GM13976 (cell line): ENCODE results near the gene ADAMTS2.

ENCODE experiments used
- DNase-seq: peaks from one replicate; pipeline ENCODE4 v3.0.0; 2012; ENCODE audit warnings: low spot score
- in situ Hi-C: fragments of 300-500 bp; cut with MboI; formaldehyde crosslinking; loops from one replicate; pipeline ENCODE4 v1.12.0; 2022; ENCODE audit warnings: low sequenced_read_pairs, mixed read lengths, inconsistent platforms; ENCODE audit not compliant: unreplicated experiment
- TF ChIP-seq, protein P1 (sequence below): IDR thresholded peaks from 2 replicates; pipeline ENCODE4 v1.5.1; 2012; ENCODE audit warnings: borderline replicate concordance, mild to moderate bottlenecking; ENCODE audit not compliant: insufficient read depth; ENCODE audit errors: extremely low read depth, missing control alignments, control extremely low read depth

The ADAMTS2 gene

DNA sequence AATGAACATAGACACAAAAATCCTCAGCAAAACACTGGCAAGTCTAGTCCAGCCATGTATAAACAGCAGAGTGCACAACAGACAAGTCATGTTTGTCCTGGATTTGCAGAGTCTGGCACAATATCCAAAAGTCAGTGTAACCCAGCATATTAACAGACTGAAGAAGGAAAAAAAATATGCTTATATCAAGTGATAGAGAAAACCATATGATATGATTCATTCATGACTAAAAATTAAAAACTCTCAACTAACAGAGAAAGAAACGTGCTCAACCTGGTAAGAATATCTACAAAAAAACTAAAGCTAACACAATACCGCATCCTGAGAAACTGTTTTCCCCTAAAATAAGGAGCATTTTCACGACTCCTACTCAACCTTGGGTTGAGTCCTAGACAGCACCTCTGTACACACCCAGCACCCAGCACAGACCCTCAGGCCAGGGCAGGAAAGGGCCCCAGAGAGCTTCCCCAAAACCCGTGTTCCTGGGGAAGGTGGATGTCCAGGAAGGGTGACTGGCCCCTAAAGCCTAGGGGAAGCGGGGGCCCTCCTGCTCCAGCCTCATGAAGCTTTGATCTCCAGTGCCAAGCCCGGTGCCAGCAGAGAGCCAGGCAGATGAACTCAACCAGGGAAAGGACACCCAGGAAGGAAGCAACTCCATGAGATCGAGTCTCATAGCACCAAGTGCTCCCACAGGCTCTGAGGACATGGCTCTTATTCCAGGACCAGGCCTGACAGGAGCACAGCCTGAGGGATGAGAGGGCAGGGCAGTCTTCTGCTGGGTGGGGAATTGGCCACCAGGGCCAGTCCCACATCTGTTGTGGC, 38.9 kb downstream of the ADAMTS2 start:
- in situ Hi-C loops: no loop called here
- DNase-seq: no peak
- TF ChIP-seq, protein P1, sequence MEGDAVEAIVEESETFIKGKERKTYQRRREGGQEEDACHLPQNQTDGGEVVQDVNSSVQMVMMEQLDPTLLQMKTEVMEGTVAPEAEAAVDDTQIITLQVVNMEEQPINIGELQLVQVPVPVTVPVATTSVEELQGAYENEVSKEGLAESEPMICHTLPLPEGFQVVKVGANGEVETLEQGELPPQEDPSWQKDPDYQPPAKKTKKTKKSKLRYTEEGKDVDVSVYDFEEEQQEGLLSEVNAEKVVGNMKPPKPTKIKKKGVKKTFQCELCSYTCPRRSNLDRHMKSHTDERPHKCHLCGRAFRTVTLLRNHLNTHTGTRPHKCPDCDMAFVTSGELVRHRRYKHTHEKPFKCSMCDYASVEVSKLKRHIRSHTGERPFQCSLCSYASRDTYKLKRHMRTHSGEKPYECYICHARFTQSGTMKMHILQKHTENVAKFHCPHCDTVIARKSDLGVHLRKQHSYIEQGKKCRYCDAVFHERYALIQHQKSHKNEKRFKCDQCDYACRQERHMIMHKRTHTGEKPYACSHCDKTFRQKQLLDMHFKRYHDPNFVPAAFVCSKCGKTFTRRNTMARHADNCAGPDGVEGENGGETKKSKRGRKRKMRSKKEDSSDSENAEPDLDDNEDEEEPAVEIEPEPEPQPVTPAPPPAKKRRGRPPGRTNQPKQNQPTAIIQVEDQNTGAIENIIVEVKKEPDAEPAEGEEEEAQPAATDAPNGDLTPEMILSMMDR: no peak

DNA sequence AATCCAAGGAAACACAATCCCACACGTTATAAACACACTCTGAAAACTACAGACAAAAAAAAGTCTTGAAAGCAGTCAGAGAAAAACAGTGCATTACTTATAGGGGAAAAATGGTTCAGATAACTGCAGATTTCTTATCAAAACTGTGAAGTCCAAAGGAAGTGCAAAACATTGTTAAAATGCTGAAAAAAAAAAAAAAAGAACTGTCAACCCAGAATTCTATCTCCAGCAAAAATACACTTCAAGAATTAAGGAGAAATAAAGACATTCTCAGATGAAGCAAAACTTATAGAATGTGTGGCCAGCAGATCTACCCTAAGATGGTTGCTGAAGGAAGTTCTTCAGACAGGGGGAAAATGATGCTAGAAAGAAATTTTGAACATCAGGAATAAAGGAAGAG, 40.4 kb downstream of the ADAMTS2 start:
- TF ChIP-seq, protein P1: no peak
- in situ Hi-C loops: no loop called here

DNA sequence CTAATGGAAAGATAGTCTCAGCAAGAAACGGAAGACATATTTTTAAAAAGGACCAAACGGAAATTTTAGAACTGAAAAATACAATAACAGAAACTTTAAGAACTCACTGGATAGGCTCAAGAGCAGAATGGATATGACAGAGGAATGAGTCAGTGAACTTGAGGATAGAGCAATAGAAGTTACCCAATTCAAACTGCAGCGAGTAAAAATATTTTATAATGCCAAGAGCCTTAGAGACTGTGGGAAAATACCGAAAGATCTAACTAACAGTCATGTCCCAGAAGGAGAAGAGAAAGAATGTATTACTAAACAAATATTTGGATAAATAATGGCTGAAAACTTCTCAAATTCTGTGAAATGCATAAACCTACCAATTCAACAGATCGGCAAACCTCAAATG, 40.8 kb downstream of the ADAMTS2 start:
- DNase-seq: no peak
- in situ Hi-C loops: no loop called here
- TF ChIP-seq, protein P1: no peak

More for the DNA sequence above, 40.4 kb downstream of the ADAMTS2 start:
- no peak for DNase-seq

DNA sequence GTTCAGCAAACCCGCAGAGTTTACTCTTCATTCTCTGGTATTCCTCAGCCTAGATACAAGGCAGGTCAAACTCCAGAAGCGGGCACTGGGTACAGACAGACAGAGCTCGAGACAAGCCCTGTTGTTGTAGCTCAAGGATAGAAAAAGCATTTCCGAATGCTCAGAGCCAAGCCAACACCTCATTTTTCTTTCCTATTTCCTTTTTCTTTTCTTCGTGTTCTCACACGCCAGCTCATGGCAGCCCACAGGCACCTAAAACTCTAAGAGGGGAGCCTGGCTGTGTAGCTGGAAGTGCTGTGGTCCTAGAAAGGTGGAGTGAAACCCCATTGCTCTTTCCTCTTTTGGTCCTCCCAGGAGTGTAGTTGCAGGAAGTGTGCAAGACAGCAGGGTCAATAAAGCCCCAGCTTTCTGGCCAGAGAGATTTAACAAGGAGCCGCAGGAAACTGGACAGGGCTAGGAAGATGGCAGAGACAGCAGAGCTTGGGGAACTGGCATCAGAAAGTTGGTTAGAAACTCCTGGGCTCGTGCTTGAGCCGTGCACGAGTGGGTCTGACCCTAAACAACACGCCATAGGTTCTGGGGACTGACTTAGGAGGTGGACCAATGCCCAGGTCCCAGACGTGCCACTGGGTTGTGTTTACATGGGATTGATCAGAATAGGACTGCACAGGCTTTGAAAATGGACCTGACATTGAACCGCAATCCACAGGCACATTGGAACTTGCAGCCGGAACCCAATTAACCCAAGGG, 41.6 kb downstream of the ADAMTS2 start:
- DNase-seq: no peak
- TF ChIP-seq, protein P1: no peak
- in situ Hi-C loops: no loop called here

DNA sequence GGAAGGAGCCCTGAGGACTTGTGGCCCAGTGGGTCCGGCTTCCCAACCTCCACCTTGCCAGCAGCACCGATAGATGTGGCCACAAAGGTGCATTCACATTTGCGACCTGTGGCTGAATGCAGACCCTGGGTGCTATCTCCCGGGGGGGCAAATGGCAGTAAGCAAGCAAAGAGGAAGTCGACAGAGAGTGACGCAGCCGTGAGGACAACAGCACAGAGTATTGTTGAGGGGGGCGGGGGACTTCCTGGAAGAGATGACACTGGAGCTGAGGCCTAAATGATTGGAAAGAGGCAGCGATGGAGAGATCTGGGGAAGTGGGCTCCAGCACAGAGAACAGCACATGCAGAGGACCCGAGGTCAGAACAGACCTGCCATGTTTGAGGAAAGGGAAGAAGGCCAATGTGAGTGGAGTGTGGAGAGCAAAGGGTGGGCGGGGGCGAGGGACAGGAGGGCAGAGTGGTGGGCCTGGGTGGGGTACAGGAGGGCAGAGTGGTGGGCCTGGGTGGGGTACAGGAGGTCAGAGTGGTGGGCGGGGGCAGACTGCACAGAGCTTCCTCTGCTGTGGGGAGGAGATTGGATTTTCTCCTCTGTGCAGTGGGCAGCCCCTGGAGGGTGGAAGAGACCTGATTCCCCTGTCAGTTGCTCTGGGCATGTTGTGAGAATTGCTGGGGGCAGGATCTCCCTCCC, 42.6 kb downstream of the ADAMTS2 start:
- TF ChIP-seq, protein P1: no peak
- in situ Hi-C loops: no loop called here

DNA sequence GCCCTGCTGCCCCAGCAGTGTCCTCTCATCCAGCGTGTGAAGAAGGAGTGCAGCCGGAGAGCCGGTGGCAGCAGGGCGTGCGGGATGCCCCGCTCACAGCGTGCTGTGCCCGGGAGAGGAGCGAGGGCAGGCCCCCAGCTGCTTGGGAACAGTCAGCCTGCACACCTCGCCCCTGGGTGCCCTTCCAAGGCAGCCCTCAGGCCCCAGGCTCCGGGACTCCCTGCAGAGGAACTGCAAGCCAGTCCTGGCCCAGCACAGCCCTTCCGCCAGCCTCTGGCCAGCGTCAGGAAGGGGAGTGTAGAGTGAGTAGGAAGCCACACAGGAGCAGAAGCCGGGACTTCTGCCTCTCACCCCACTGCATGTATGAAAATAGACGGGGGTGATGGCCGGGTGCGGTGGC, 43.5 kb downstream of the ADAMTS2 start:
- TF ChIP-seq, protein P1: no peak
- no peak for DNase-seq
- in situ Hi-C loops: no loop called here

More for the DNA sequence above, 42.6 kb downstream of the ADAMTS2 start:
- DNase-seq: no peak
